Smooth muscle cell (in vitro differentiated cells): ENCODE results near the gene TFR2. TPM values are rescaled to one million over a fixed set of nuclear protein-coding genes. Genes with fewer than 3 reads are reported as not detected.
A peak's percentile ranks its signal among the peaks of the same experiment; 100 is the strongest.

Experiments
- DNase-seq: peaks from one replicate; lab custom pipeline; 2025; ENCODE audit not compliant: unreplicated experiment; lab: John Stamatoyannopoulos, UW
- H2AFZ ChIP-seq: fragments of 200-600 bp; sonication (generic); 2 replicates; pipeline ENCODE4 v1.6.0; 2016; ENCODE audit warnings: antibody characterized with exemption, low read depth, mild to moderate bottlenecking
- H3F3A ChIP-seq: fragments of 200-600 bp; sonication (generic); 2 replicates; pipeline ENCODE4 v1.6.0; 2017; ENCODE audit warnings: antibody characterized with exemption, low read depth
- H3K27ac ChIP-seq: fragments of 200-600 bp; sonication (generic); 2 replicates; pipeline ENCODE4 v1.5.1; 2016; ENCODE audit warnings: low read depth, mild to moderate bottlenecking
- H3K27me3 ChIP-seq: fragments of 200-600 bp; sonication (generic); 2 replicates; pipeline ENCODE4 v1.6.1; 2016; ENCODE audit warnings: low read depth, mild to moderate bottlenecking
- H3K36me3 ChIP-seq: fragments of 200-600 bp; sonication (generic); 2 replicates; pipeline ENCODE4 v1.5.1; 2016; ENCODE audit warnings: low read depth
- H3K4me1 ChIP-seq: fragments of 200-600 bp; sonication (generic); 2 replicates; pipeline ENCODE4 v1.5.1; 2016; ENCODE audit warnings: low read depth
- H3K4me2 ChIP-seq: fragments of 200-600 bp; sonication (generic); 2 replicates; pipeline ENCODE4 v1.6.0; 2016; ENCODE audit warnings: mild to moderate bottlenecking
- H3K4me3 ChIP-seq: fragments of 200-600 bp; sonication (generic); 2 replicates; pipeline ENCODE4 v1.5.1; 2016; ENCODE audit warnings: mild to moderate bottlenecking
- H3K79me2 ChIP-seq: fragments of 200-600 bp; sonication (generic); 2 replicates; pipeline ENCODE4 v1.6.0; 2016; ENCODE audit warnings: low read depth, mild to moderate bottlenecking
- H3K9ac ChIP-seq: fragments of 200-600 bp; sonication (generic); 2 replicates; pipeline ENCODE4 v1.6.0; 2016; ENCODE audit warnings: low read depth
- H3K9me3 ChIP-seq: fragments of 200-600 bp; sonication (generic); replicated peaks from 2 replicates; pipeline ENCODE4 v1.5.1; 2016; ENCODE audit warnings: low read depth
- H4K20me1 ChIP-seq: fragments of 200-600 bp; sonication (generic); 2 replicates; pipeline ENCODE4 v1.6.0; 2016; ENCODE audit warnings: low read depth
- WGBS: methylation state at CpG from one replicate; pipeline ENCODE4 v1.1.7; 2016; ENCODE audit warnings: low lambda C conversion rate; 5-methylcytosine and 5-hydroxymethylcytosine counted together
- polyA plus RNA-seq: library from polyadenylated mRNA; unstranded; fragments of >200 nt; fragmentation: Nextera tagmentation; extraction: Ambion mirVana; gene quantifications from 2 replicates; pipeline ENCODE4 v1.2.1, GENCODE V29; 2016
- total RNA-seq: library from RNA; depleted of rRNA; stranded (reverse); fragments of >200 nt; gene quantifications from 2 replicates; pipeline ENCODE4 v1.2.3, GENCODE V29; 2014
- TF ChIP-seq, protein P1 (sequence below): fragments of 200-600 bp; sonication (generic); IDR thresholded peaks from 2 replicates; pipeline ENCODE4 v1.5.1; 2017; ENCODE audit warnings: borderline replicate concordance, mild to moderate bottlenecking, antibody characterized with exemption; ENCODE audit not compliant: insufficient read depth, poor library complexity, severe bottlenecking

Gene TFR2
- total and polyA plus RNA-seq, 2 experiments from 2014 or later, result 1.9 to 3.2 TPM

DNA sequence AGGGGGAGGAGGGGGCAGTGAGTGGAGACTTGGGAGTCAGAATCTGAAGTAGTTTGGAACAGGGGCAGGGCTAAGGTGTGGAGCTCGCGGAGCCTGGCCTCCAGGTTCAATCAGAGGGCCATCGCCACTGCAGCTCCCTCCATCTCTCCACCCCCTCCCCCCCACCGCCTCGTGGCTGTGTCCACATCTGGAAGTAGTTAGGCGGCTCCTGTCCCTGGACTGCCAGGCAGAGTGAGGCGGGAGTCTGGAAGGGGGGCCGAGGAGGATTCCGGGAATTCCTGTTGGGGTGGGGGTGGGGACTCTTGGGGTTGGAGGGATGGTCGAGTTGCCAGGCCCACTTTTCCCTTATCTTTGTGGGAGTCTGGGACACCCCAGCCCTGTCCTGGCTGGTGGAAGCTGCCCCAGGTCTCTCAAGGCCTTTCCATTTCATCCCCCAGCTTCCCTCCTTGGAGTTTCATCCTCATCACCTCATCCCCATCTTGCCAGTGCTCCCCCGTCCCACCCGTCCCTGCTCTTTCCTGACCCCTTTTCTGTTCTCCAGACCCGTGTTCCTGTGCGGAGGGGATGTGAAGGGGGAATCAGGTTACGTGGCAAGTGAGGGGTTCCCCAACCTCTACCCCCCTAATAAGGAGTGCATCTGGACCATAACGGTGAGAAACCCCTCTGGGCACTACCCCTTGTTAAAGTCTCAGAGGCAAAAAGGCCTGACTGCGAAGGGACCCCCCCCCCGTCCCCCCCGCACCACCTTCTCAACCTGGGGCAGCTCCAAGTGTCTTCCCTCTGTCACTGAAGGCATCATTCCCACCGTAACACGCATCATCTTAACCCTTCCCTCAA lies 38.2 kb downstream of the TFR2 start:
- DNase-seq, result peak; percentile 18
- peak overlapping the region; percentile 57 for H3K27ac ChIP-seq
- no peak overlapping the region for H3K9ac ChIP-seq
- H3K4me3 ChIP-seq, result peak overlapping the region; percentile 56
- H3K36me3 ChIP-seq, result no peaks in the 10 kb centered on the region
- peaks cover 19% of the 10 kb centered on the region for H3K4me1 ChIP-seq
- TF ChIP-seq, protein P1, sequence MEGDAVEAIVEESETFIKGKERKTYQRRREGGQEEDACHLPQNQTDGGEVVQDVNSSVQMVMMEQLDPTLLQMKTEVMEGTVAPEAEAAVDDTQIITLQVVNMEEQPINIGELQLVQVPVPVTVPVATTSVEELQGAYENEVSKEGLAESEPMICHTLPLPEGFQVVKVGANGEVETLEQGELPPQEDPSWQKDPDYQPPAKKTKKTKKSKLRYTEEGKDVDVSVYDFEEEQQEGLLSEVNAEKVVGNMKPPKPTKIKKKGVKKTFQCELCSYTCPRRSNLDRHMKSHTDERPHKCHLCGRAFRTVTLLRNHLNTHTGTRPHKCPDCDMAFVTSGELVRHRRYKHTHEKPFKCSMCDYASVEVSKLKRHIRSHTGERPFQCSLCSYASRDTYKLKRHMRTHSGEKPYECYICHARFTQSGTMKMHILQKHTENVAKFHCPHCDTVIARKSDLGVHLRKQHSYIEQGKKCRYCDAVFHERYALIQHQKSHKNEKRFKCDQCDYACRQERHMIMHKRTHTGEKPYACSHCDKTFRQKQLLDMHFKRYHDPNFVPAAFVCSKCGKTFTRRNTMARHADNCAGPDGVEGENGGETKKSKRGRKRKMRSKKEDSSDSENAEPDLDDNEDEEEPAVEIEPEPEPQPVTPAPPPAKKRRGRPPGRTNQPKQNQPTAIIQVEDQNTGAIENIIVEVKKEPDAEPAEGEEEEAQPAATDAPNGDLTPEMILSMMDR, result no peak
- H2AFZ ChIP-seq, result no peak overlapping the region
- peaks cover 19% of the 10 kb centered on the region for H4K20me1 ChIP-seq
- 12% methylated on average over 19 of the region's 21 CpGs for WGBS
- H3K27me3 ChIP-seq, result no peaks in the 10 kb centered on the region
- peaks cover 3% of the 10 kb centered on the region for H3K79me2 ChIP-seq
- H3K9me3 ChIP-seq, result no peaks in the 10 kb centered on the region
- H3K4me2 ChIP-seq, result peak overlapping the region; percentile 95
- H3F3A ChIP-seq, result peaks cover 25% of the 10 kb centered on the region

DNA sequence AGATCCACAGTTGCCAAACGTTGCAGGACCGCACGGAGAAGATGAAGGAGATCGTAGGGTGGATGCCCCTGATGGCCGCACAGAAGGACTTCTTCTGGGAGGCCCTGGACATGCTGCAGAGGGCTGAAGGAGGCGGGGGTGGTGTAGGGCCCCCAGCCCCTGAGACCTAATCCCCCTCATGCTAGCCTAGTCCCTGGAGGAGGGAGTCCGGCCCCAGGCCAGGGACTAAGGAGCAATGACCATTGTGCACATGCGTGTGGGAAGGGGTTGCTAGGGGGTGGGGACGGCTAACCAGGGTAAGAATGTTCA lies 40.7 kb downstream of the TFR2 start:
- TF ChIP-seq, protein P1, result no peak
- no peak overlapping the region for H3K9ac ChIP-seq
- no peaks in the 10 kb centered on the region for H3K9me3 ChIP-seq
- H3K27me3 ChIP-seq, result no peaks in the 10 kb centered on the region
- no peak for DNase-seq
- H3K27ac ChIP-seq, result no peak overlapping the region
- no peaks in the 10 kb centered on the region for H3K36me3 ChIP-seq
- H3K79me2 ChIP-seq, result peaks cover 3% of the 10 kb centered on the region
- H3F3A ChIP-seq, result peaks cover 15% of the 10 kb centered on the region
- no peak overlapping the region for H3K4me2 ChIP-seq
- H2AFZ ChIP-seq, result no peak overlapping the region
- H3K4me3 ChIP-seq, result no peak overlapping the region
- H4K20me1 ChIP-seq, result peaks cover 14% of the 10 kb centered on the region
- WGBS, result 91% methylated on average over 9 of the region's 9 CpGs
- peaks cover 19% of the 10 kb centered on the region for H3K4me1 ChIP-seq

DNA sequence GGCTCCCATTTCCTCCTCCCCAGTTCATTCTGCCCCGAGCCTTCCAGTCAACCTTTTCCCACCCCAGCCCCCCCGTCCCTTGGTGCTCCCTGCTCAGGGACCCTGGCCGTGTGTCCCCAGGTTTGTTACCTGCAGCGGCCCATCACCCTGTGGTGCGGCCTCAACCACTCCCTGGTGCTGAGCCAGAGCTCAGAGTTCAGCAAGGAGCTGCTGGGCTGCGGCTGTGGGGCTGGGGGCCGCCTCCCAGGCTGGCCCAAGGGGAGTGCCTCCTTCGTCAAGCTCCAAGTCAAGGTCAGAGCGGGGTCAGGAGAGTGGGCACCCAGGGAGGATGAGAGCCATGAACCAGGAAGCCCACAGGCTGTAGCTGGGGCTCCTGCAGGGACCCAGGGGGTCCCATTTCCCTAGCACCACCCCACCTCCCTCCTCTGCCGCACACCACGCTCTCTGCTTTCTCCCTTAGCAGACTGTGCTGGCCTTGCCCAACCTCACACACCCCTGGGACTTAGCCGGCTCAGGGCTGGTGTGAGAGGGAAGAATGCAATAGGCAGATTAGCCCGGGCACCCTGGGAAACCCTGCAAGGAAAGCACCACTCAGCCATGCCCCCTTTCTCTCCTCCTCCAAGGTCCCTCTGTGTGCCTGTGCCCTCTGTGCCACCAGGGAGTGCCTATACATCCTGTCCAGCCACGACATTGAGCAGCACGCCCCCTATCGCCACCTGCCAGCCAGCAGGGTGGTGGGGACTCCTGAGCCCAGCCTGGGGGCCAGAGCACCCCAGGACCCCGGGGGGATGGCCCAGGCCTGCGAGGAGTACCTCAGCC lies 41.2 kb downstream of the TFR2 start:
- Histone ChIP-seq H4K20me1 (peaks cover 8% of the 10 kb centered on the region), H3K79me2 (peaks cover 3% of the 10 kb centered on the region), H3F3A (peaks cover 13% of the 10 kb centered on the region), H3K4me2 (no peak overlapping the region), H3K4me1 (peaks cover 16% of the 10 kb centered on the region), H2AFZ (no peak overlapping the region), H3K36me3 (no peaks in the 10 kb centered on the region), H3K9me3 (no peaks in the 10 kb centered on the region), H3K4me3 (no peak overlapping the region), H3K9ac (no peak overlapping the region), H3K27me3 (no peaks in the 10 kb centered on the region), H3K27ac (no peak overlapping the region)
- no peak for DNase-seq
- TF ChIP-seq, protein P1, result no peak
- WGBS, result 92% methylated on average over 18 of the region's 18 CpGs
